Amygdala (tissue), 56 donors: ENCODE data around the gene CELF2.
"Not testable (repeated sequence)": the region's sequence is repeated elsewhere in the genome, so short reads cannot be mapped to it uniquely, and the experiment has no call there.

ENCODE experiments used
- DNase-seq, 56 donors: peaks; one replicate each; lab custom pipeline; 2025; lab: John Stamatoyannopoulos, UW

The CELF2 gene

GRCh38 chr10:11355592-11355991, 337.9 kb downstream of the CELF2 start:
- peak in 7 of 56 donors; percentile 3 to 41 (median 19) for DNase-seq

GRCh38 chr10:11357439-11357838, 339.8 kb downstream of the CELF2 start:
- no peak for DNase-seq

GRCh38 chr10:11358011-11358410, 340.3 kb downstream of the CELF2 start:
- no peak for DNase-seq

GRCh38 chr10:11358923-11359575, 341.4 kb downstream of the CELF2 start:
- no peak for DNase-seq

GRCh38 chr10:11359869-11360268, 342.2 kb downstream of the CELF2 start:
- no peak for DNase-seq

GRCh38 chr10:11363497-11363896, 345.8 kb downstream of the CELF2 start:
- no peak for DNase-seq

- DNase-seq = no peak
Observed at GRCh38 chr10:11364241-11364640, 346.6 kb downstream of the CELF2 start.

GRCh38 chr10:11366889-11367288, 349.2 kb downstream of the CELF2 start:
- not testable (repeated sequence) for DNase-seq

- no peak for DNase-seq
Observed at GRCh38 chr10:11367505-11367904, 349.8 kb downstream of the CELF2 start.

- DNase-seq = no peak
Observed at GRCh38 chr10:11373717-11374171, 356.1 kb downstream of the CELF2 start.

GRCh38 chr10:11377267-11377666, 359.6 kb downstream of the CELF2 start:
- DNase-seq = no peak

- DNase-seq = no peak
Observed at GRCh38 chr10:11378835-11379234, 361.2 kb downstream of the CELF2 start.

GRCh38 chr10:11379771-11380170, 362.1 kb downstream of the CELF2 start:
- peak in 23 of 56 donors; percentile 5 to 44 (median 20) for DNase-seq

- no peak for DNase-seq
Observed at GRCh38 chr10:11381023-11381422, 363.4 kb downstream of the CELF2 start.

GRCh38 chr10:11381511-11381910, 363.8 kb downstream of the CELF2 start:
- DNase-seq = no peak

GRCh38 chr10:11382187-11382586, 364.5 kb downstream of the CELF2 start:
- DNase-seq = no peak

GRCh38 chr10:11386044-11386443, 368.4 kb downstream of the CELF2 start:
- no peak for DNase-seq
